K562 (cell line): ENCODE measurements around the gene HNRNPF. TPM values are rescaled to one million over a fixed set of nuclear protein-coding genes. Genes with fewer than 3 reads are reported as not detected.
A peak's percentile ranks its signal among the peaks of the same experiment; 100 is the strongest.

Experiments used
- CEBPB ChIP-seq: fragments of 450-650 bp; IDR thresholded peaks from 2 replicates; pipeline ENCODE4 v1.6.1; 2016; ENCODE audit warnings: missing genetic modification characterization, missing compliant biosample characterization
- FOXM1 ChIP-seq, 2 experiments: fragments of 450-650 bp in 1 of 2; sonication (generic) in 1 of 2; formaldehyde crosslinking in 1 of 2; IDR thresholded peaks; 2 replicates each; pipeline versions ENCODE4 v1.6.1 to v1.9.0; 2017 to 2022; ENCODE audit warnings: low read depth in 2 of 2, mild to moderate bottlenecking in 2 of 2, missing genetic modification reagents in 1 of 2, moderate library complexity in 1 of 2
- GABPB1 ChIP-seq: sonication (generic); formaldehyde crosslinking; IDR thresholded peaks from 2 replicates; pipeline ENCODE4 v1.8.0; 2022; ENCODE audit warnings: mild to moderate bottlenecking, missing genetic modification reagents
- GTF2E2 ChIP-seq: fragments of 200-800 bp; sonication (Bioruptor generic); IDR thresholded peaks from 2 replicates; pipeline ENCODE4 v1.6.1; 2016; ENCODE audit warnings: missing genetic modification characterization, missing compliant biosample characterization
- HDGF ChIP-seq: fragments of 450-650 bp; IDR thresholded peaks from 2 replicates; pipeline ENCODE4 v1.6.1; 2016
- HNRNPLL ChIP-seq: fragments of 200-400 bp; formaldehyde crosslinking; IDR thresholded peaks from 2 replicates; pipeline ENCODE4 v1.6.1; 2017; ENCODE audit warnings: low read length, low read depth, mild to moderate bottlenecking; ENCODE audit not compliant: poor library complexity, severe bottlenecking
- MAZ ChIP-seq, 2 experiments: fragments of 450-650 bp in 1 of 2; sonication (generic) in 1 of 2; formaldehyde crosslinking; IDR thresholded peaks in 1 of 2; conservative IDR thresholded peaks in 1 of 2; 2 replicates each; pipeline versions ENCODE4 v1.4.0 to v1.5.0; 2020; ENCODE audit warnings: mild to moderate bottlenecking in 1 of 2, missing genetic modification reagents in 1 of 2
- MTF1 ChIP-seq: fragments of 250-450 bp; sonication (Bioruptor Pico); IDR thresholded peaks from 2 replicates; pipeline ENCODE4 v1.9.0; 2021; ENCODE audit warnings: moderate library complexity, mild to moderate bottlenecking, inconsistent platforms, borderline replicate concordance
- OTX1 ChIP-seq: fragments of 450-650 bp; formaldehyde crosslinking; IDR thresholded peaks from 2 replicates; pipeline ENCODE4 v1.4.0; 2022; ENCODE audit warnings: mild to moderate bottlenecking
- RNF2 ChIP-seq: sonication (generic); IDR thresholded peaks from 2 replicates; pipeline ENCODE4 v1.6.1; 2016
- STAT5B ChIP-seq: fragments of 250-450 bp; sonication (Bioruptor Pico); IDR thresholded peaks from 2 replicates; pipeline ENCODE4 v1.8.0; 2021; ENCODE audit warnings: mild to moderate bottlenecking, inconsistent platforms
- TAF7 ChIP-seq: fragments of 450-650 bp; IDR thresholded peaks from 2 replicates; pipeline ENCODE4 v1.6.1; 2016; ENCODE audit warnings: missing genetic modification characterization, missing compliant biosample characterization
- TCF3 ChIP-seq: sonication (generic); formaldehyde crosslinking; IDR thresholded peaks from 2 replicates; pipeline ENCODE4 v1.4.0; 2020; ENCODE audit warnings: mild to moderate bottlenecking, missing genetic modification reagents
- ZBTB8A ChIP-seq: fragments of 450-650 bp; IDR thresholded peaks from 2 replicates; pipeline ENCODE4 v1.6.1; 2018; ENCODE audit warnings: mild to moderate bottlenecking, moderate library complexity; ENCODE audit not compliant: partially characterized antibody
- ZC3H4 ChIP-seq: sonication (generic); formaldehyde crosslinking; IDR thresholded peaks from 2 replicates; pipeline ENCODE4 v1.9.0; 2021; ENCODE audit warnings: missing genetic modification reagents, borderline replicate concordance
- ZEB2 ChIP-seq: fragments of 450-650 bp; IDR thresholded peaks from 2 replicates; pipeline ENCODE4 v1.6.1; 2016
- ZNF644 ChIP-seq: fragments of 200-800 bp; sonication (Bioruptor generic); IDR thresholded peaks from 2 replicates; pipeline ENCODE4 v1.6.1; 2016; ENCODE audit warnings: low read depth, missing genetic modification characterization, missing compliant biosample characterization
- ZNF76 ChIP-seq: fragments of 250-450 bp; sonication (Bioruptor Pico); IDR thresholded peaks from 2 replicates; pipeline ENCODE4 v1.4.0; 2020; ENCODE audit warnings: mild to moderate bottlenecking, moderate library complexity, borderline replicate concordance
- polyA plus RNA-seq, 8 experiments: library from polyadenylated mRNA; depleted of rRNA in 4 of 8; stranded (reverse) in 5 of 8; unstranded in 3 of 8; fragments of >200 nt; fragmentation: Nextera tagmentation in 2 of 8; fragmentation: Illumina TruSeq in 1 of 8; extraction: Ambion mirVana in 2 of 8; extraction: Trizol in 1 of 8; gene quantifications; 2 replicates each; pipeline versions ENCODE4 v1.2.1 to v1.2.3, GENCODE V29; 2011 to 2014; ENCODE audit warnings: inconsistent platforms in 1 of 8, missing spikeins in 1 of 8
- total RNA-seq, 7 experiments: library from RNA; depleted of rRNA in 6 of 7; stranded (reverse); fragments of >200 nt in 6 of 7; fragmentation: Illumina TruSeq in 2 of 7; extraction: Trizol in 2 of 7; gene quantifications; 2 replicates each; pipeline versions ENCODE4 v1.2.1 to v1.2.3, GENCODE V29; 2011 to 2021; ENCODE audit warnings: low replicate concordance in 1 of 7
- TF ChIP-seq, protein P1 (sequence below): fragments of 450-650 bp; IDR thresholded peaks from one replicate; pipeline ENCODE4 v1.6.1; 2018; ENCODE audit warnings: mild to moderate bottlenecking, moderate library complexity; ENCODE audit not compliant: partially characterized antibody
- TF ChIP-seq, protein P2 (sequence below), 3 experiments: fragments of 200-800 bp in 1 of 3; sonication (Bioruptor generic) in 1 of 3; sonication (generic) in 1 of 3; formaldehyde crosslinking in 1 of 3; IDR thresholded peaks; 2 replicates each; pipeline versions ENCODE4 v1.6.1 to v1.8.0; 2016 to 2022; ENCODE audit warnings: mild to moderate bottlenecking in 2 of 3, missing compliant biosample characterization in 2 of 3, missing genetic modification characterization in 2 of 3, missing genetic modification reagents in 1 of 3
- TF ChIP-seq, protein P3 (sequence below), 3 experiments: fragments of 200-800 bp in 1 of 3; fragments of 250-450 bp in 1 of 3; fragments of 450-650 bp in 1 of 3; sonication (Bioruptor Pico) in 1 of 3; sonication (Bioruptor generic) in 1 of 3; formaldehyde crosslinking in 1 of 3; IDR thresholded peaks; 2 replicates each; pipeline versions ENCODE4 v1.6.1 to v1.8.0; 2016 to 2022; ENCODE audit warnings: mild to moderate bottlenecking in 2 of 3, missing genetic modification characterization in 2 of 3, missing compliant biosample characterization in 1 of 3, moderate library complexity in 1 of 3

Gene HNRNPF
- total and polyA plus RNA-seq, 9 of the 15 experiments (the other 6 are each of a cell fraction or from before 2014, with no cell fraction given), result 192 to 489 (median 416) TPM

DNA sequence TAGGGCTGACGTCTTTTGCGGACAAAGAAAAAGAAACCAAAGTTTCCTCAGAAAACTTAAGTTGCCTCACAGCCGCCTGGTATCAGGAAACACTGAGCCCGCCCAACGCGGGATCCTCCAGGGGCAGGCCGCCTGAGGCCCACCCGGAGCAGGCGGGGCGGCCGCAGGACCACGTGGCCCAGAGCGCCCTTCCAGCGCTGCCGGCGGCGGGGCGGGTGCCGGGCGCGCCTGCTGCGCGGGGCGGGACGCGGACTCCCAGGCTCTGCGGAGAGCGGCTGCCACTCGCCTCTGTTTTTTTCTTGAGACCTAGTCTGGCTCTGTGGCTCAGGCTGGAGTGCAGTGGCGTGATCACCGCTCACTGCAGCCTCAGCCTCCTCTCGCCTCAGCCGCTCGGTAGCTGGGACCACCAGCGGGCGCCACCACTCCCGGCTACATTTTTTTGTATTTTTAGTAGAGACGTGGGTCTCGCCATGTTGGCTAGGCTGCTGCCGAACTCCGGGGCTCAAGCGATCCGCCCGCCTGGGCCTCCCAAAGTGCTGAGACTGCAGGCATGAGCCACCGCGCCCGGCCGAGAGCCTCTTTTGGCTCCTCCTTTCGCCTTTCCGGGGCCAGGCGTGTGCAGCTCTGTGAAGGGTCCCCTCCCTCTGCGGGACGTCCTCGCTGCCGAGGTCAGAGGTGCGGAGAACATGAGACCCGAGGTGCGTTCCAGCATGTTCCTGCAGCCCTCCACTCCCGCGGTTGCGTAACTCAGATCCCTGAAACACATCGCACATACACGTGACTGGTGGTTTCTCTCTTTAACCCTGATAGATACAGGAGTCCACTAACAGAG is 11.6 kb upstream of the HNRNPF start (continued):
- TF ChIP-seq, protein P1, sequence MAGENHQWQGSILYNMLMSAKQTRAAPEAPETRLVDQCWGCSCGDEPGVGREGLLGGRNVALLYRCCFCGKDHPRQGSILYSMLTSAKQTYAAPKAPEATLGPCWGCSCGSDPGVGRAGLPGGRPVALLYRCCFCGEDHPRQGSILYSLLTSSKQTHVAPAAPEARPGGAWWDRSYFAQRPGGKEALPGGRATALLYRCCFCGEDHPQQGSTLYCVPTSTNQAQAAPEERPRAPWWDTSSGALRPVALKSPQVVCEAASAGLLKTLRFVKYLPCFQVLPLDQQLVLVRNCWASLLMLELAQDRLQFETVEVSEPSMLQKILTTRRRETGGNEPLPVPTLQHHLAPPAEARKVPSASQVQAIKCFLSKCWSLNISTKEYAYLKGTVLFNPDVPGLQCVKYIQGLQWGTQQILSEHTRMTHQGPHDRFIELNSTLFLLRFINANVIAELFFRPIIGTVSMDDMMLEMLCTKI, result no peak
- TF ChIP-seq, protein P2, sequence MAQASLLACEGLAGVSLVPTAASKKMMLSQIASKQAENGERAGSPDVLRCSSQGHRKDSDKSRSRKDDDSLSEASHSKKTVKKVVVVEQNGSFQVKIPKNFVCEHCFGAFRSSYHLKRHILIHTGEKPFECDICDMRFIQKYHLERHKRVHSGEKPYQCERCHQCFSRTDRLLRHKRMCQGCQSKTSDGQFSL (CRISPR knock-in tag; IDR thresholded peaks at IDR 0.05), result peak; percentile 62; the same call in 1 of the 2 replicates
- TF ChIP-seq, protein P2 (tag; IDR thresholded peaks at IDR 0.05), result peak; percentile 22 to 72
- peak; percentile 31; the same call in 1 of the 2 replicates for TF ChIP-seq OTX1 (CRISPR knock-in tag)
- no peak for TF ChIP-seq ZBTB8A
- 0 out of 2 replicates have a peak, but pooled peaks have one; percentile 42 for TF ChIP-seq GTF2E2 (tag)
- TF ChIP-seq MTF1 (CRISPR knock-in tag), result no peak
- TF ChIP-seq TCF3 (CRISPR knock-in tag), result peak; percentile 47; the same call in 1 of the 2 replicates
- TF ChIP-seq FOXM1 (IDR thresholded peaks at IDR 0.05; ENCODE audit: low read depth), result no peak
- peak; percentile 75; the same call in 1 of the 2 replicates for TF ChIP-seq FOXM1 (CRISPR knock-in tag; IDR thresholded peaks at IDR 0.05; ENCODE audit: low read depth)
- TF ChIP-seq STAT5B (CRISPR knock-in tag), result no peak
- no peak for TF ChIP-seq RNF2
- TF ChIP-seq HNRNPLL, result peak; percentile 51
- TF ChIP-seq CEBPB (tag), result peak; percentile 99
- TF ChIP-seq ZEB2, result 0 out of 2 replicates have a peak, but pooled peaks have one; percentile 43
- TF ChIP-seq GABPB1 (CRISPR knock-in tag), result peak; percentile 70; the same call in 1 of the 2 replicates
- TF ChIP-seq HDGF, result no peak
- no peak for TF ChIP-seq ZNF76 (CRISPR knock-in tag)
- peak; percentile 41 to 45; a peak in 3 of 4 replicates for TF ChIP-seq MAZ (CRISPR knock-in tag; conservative IDR thresholded peaks at IDR 0.05 in 1 of 2, IDR thresholded peaks at IDR 0.05 in 1 of 2)
- TF ChIP-seq TAF7 (tag), result peak; percentile 73
- no peak for TF ChIP-seq ZC3H4 (CRISPR knock-in tag)
- TF ChIP-seq, protein P3, sequence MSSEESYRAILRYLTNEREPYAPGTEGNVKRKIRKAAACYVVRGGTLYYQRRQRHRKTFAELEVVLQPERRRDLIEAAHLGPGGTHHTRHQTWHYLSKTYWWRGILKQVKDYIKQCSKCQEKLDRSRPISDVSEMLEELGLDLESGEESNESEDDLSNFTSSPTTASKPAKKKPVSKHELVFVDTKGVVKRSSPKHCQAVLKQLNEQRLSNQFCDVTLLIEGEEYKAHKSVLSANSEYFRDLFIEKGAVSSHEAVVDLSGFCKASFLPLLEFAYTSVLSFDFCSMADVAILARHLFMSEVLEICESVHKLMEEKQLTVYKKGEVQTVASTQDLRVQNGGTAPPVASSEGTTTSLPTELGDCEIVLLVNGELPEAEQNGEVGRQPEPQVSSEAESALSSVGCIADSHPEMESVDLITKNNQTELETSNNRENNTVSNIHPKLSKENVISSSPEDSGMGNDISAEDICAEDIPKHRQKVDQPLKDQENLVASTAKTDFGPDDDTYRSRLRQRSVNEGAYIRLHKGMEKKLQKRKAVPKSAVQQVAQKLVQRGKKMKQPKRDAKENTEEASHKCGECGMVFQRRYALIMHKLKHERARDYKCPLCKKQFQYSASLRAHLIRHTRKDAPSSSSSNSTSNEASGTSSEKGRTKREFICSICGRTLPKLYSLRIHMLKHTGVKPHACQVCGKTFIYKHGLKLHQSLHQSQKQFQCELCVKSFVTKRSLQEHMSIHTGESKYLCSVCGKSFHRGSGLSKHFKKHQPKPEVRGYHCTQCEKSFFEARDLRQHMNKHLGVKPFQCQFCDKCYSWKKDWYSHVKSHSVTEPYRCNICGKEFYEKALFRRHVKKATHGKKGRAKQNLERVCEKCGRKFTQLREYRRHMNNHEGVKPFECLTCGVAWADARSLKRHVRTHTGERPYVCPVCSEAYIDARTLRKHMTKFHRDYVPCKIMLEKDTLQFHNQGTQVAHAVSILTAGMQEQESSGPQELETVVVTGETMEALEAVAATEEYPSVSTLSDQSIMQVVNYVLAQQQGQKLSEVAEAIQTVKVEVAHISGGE (CRISPR knock-in tag; IDR thresholded peaks at IDR 0.05), result peak in 2 of 3 experiments; percentile 82 to 95; a peak in 5 of 6 replicates
- peak; percentile 20; the same call in 1 of the 2 replicates for TF ChIP-seq ZNF644 (tag)
